Measurements from ENCODE around the gene CRABP2.
A peak's percentile ranks its signal among the peaks of the same experiment; 100 is the strongest.

Gene CRABP2

GRCh38 chr1:156666862-156667609, 38.3 kb downstream of the CRABP2 start:
- DNase-seq = no peak

- no peak for DNase-seq
Measured at GRCh38 chr1:156665539-156665938, 39.8 kb downstream of the CRABP2 start.

GRCh38 chr1:156664767-156665411, 40.5 kb downstream of the CRABP2 start:
- peak; percentile 55 for DNase-seq

GRCh38 chr1:156664046-156664766, 41.2 kb downstream of the CRABP2 start:
- DNase-seq = peak; percentile 55

- no peak for DNase-seq
Measured at GRCh38 chr1:156663178-156663577, 42.2 kb downstream of the CRABP2 start.

- DNase-seq = no peak
Measured at GRCh38 chr1:156662800-156663055, 42.7 kb downstream of the CRABP2 start.

GRCh38 chr1:156662005-156662799, 43.2 kb downstream of the CRABP2 start:
- DNase-seq = no peak

- no peak for DNase-seq
Measured at GRCh38 chr1:156660752-156661112, 44.7 kb downstream of the CRABP2 start.

GRCh38 chr1:156659988-156660751, 45.2 kb downstream of the CRABP2 start:
- DNase-seq = peak; percentile 92

- DNase-seq = no peak
Measured at GRCh38 chr1:156659661-156659987, 45.8 kb downstream of the CRABP2 start.

- no peak for DNase-seq
Measured at GRCh38 chr1:156658945-156659574, 46.3 kb downstream of the CRABP2 start.

GRCh38 chr1:156658496-156658895, 46.9 kb downstream of the CRABP2 start:
- no peak for DNase-seq

- no peak for DNase-seq
Measured at GRCh38 chr1:156657741-156658319, 47.6 kb downstream of the CRABP2 start.

GRCh38 chr1:156656806-156657740, 48.3 kb downstream of the CRABP2 start:
- peak; percentile 61 for DNase-seq

- DNase-seq = no peak
Measured at GRCh38 chr1:156655904-156656516, 49.4 kb downstream of the CRABP2 start.

- no peak for DNase-seq
Measured at GRCh38 chr1:156655151-156655903, 50.1 kb downstream of the CRABP2 start.

GRCh38 chr1:156654700-156655099, 50.7 kb downstream of the CRABP2 start:
- DNase-seq = no peak

GRCh38 chr1:156652992-156653355, 52.4 kb downstream of the CRABP2 start:
- DNase-seq = no peak

All from NCI-H510A treated with DMSO at 0.1 percent for 48 hours (cell line).